GM18519 (cell line): ENCODE data around the gene ANKRD42.

Experiments
- ATAC-seq: cut with Tn5 transposase; IDR thresholded peaks from one replicate; pipeline ENCODE4 v1.9.1; 2021; ENCODE audit warnings: mild to moderate bottlenecking, moderate library complexity; ENCODE audit not compliant: unreplicated experiment, low FRiP score

The ANKRD42 gene

GRCh38 chr11:83193315-83194280 lies at the start of gene ANKRD42:
TSS of gene ANKRD42 (plus strand) at chr11:83193712. CDS start at chr11:83194671, 959 bp downstream.
- ATAC-seq, result peak; percentile 79

GRCh38 chr11:83147895-83148294 lies 45.6 kb upstream of the ANKRD42 start:
- ATAC-seq, result no peak

GRCh38 chr11:83150450-83150849 lies 43.1 kb upstream of the ANKRD42 start:
- ATAC-seq, result no peak

- no peak for ATAC-seq
Observed at GRCh38 chr11:83151274-83151977, 42.1 kb upstream of the ANKRD42 start.

- no peak for ATAC-seq
Observed at GRCh38 chr11:83152264-83152663, 41.2 kb upstream of the ANKRD42 start.

- no peak for ATAC-seq
Observed at GRCh38 chr11:83153764-83154163, 39.7 kb upstream of the ANKRD42 start.

- ATAC-seq, result peak; percentile 95
Observed at GRCh38 chr11:83156144-83156995, 37.1 kb upstream of the ANKRD42 start.

GRCh38 chr11:83156996-83157593 lies 36.4 kb upstream of the ANKRD42 start, which contains the start of gene PCF11:
TSS of gene PCF11 (plus strand) at chr11:83157131. CDS start at chr11:83157440, 309 bp downstream.
- no peak for ATAC-seq

- no peak for ATAC-seq
Observed at GRCh38 chr11:83157594-83158356, 35.7 kb upstream of the ANKRD42 start.

- no peak for ATAC-seq
Observed at GRCh38 chr11:83158357-83158786, 35.1 kb upstream of the ANKRD42 start.

GRCh38 chr11:83158965-83159901 lies 34.3 kb upstream of the ANKRD42 start:
- no peak for ATAC-seq

- ATAC-seq, result no peak
Observed at GRCh38 chr11:83159902-83160865, 33.3 kb upstream of the ANKRD42 start.

GRCh38 chr11:83161610-83162199 lies 31.8 kb upstream of the ANKRD42 start:
- no peak for ATAC-seq

GRCh38 chr11:83162377-83162776 lies 31.1 kb upstream of the ANKRD42 start:
- peak; percentile 61 for ATAC-seq

- no peak for ATAC-seq
Observed at GRCh38 chr11:83166193-83166866, 27.2 kb upstream of the ANKRD42 start.

GRCh38 chr11:83168756-83169155 lies 24.8 kb upstream of the ANKRD42 start:
- ATAC-seq, result no peak
